ENCODE measurements around the gene SMC1B.
"Not testable (repeated sequence)": the region's sequence is repeated elsewhere in the genome, so short reads cannot be mapped to it uniquely, and the experiment has no call there.

Gene SMC1B

GRCh38 chr22:45328822-45329529 lies 84.4 kb downstream of the SMC1B start:
- no peak for TF ChIP-seq CTCF (conservative IDR thresholded peaks at IDR 0.05; ENCODE audit: low read depth, low read length)
- DNase-seq (ENCODE audit: low read depth): no peak
- no peak overlapping the region for H3K4me3 ChIP-seq (ENCODE audit: low read length)

- DNase-seq (ENCODE audit: low read depth); H3K4me3 ChIP-seq (ENCODE audit: low read length): not testable (repeated sequence)
Observed at GRCh38 chr22:45328261-45328660, 85.1 kb downstream of the SMC1B start.

GRCh38 chr22:45324311-45324711 lies 89.1 kb downstream of the SMC1B start:
- TF ChIP-seq CTCF (conservative IDR thresholded peaks at IDR 0.05; ENCODE audit: low read depth, low read length): no peak
- no peak for DNase-seq (ENCODE audit: low read depth)
- no peak overlapping the region for H3K4me3 ChIP-seq (ENCODE audit: low read length)

GRCh38 chr22:45323695-45324094 lies 89.7 kb downstream of the SMC1B start:
- no peak for TF ChIP-seq CTCF (conservative IDR thresholded peaks at IDR 0.05; ENCODE audit: low read depth, low read length)
- DNase-seq (ENCODE audit: low read depth): no peak
- H3K4me3 ChIP-seq (ENCODE audit: low read length): no peak overlapping the region

- no peak for DNase-seq (ENCODE audit: low read depth)
- no peak for TF ChIP-seq CTCF (conservative IDR thresholded peaks at IDR 0.05; ENCODE audit: low read depth, low read length)
- H3K4me3 ChIP-seq (ENCODE audit: low read length): no peak overlapping the region
Observed at GRCh38 chr22:45322873-45323525, 90.4 kb downstream of the SMC1B start.

GRCh38 chr22:45321827-45322226 lies 91.6 kb downstream of the SMC1B start:
- H3K4me3 ChIP-seq (ENCODE audit: low read length): no peak overlapping the region
- TF ChIP-seq CTCF (conservative IDR thresholded peaks at IDR 0.05; ENCODE audit: low read depth, low read length): no peak
- DNase-seq (ENCODE audit: low read depth): no peak

GRCh38 chr22:45320357-45320976 lies 92.9 kb downstream of the SMC1B start:
- DNase-seq (ENCODE audit: low read depth): no peak
- H3K4me3 ChIP-seq (ENCODE audit: low read length): no peak overlapping the region
- no peak for TF ChIP-seq CTCF (conservative IDR thresholded peaks at IDR 0.05; ENCODE audit: low read depth, low read length)

Data from retinal pigment epithelial cell (primary cell).